ENCODE data around the gene HEATR9.

DNA sequence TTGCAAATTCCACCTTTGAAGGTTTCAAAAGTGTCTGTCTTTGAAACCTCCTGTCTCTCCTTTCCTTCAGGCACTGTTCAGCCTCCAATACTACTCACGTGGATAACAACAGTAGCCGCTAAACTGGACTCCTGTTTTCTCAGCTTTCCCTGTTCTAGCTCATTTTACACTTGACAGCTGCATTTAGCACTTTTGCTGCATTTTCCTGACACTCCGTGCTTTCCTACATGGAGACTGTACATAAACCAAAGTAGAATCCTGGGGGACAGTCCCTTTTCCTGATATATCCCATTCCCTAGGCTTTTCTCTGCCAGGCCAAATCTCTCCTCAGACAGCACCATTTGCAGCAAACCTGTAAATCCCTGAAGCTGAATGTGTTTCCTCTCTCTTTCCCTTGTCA, 7.8 kb upstream of the HEATR9 start:
- TF ChIP-seq, protein P1, sequence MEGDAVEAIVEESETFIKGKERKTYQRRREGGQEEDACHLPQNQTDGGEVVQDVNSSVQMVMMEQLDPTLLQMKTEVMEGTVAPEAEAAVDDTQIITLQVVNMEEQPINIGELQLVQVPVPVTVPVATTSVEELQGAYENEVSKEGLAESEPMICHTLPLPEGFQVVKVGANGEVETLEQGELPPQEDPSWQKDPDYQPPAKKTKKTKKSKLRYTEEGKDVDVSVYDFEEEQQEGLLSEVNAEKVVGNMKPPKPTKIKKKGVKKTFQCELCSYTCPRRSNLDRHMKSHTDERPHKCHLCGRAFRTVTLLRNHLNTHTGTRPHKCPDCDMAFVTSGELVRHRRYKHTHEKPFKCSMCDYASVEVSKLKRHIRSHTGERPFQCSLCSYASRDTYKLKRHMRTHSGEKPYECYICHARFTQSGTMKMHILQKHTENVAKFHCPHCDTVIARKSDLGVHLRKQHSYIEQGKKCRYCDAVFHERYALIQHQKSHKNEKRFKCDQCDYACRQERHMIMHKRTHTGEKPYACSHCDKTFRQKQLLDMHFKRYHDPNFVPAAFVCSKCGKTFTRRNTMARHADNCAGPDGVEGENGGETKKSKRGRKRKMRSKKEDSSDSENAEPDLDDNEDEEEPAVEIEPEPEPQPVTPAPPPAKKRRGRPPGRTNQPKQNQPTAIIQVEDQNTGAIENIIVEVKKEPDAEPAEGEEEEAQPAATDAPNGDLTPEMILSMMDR (IDR thresholded peaks at IDR 0.05), result no peak
- no peak for TF ChIP-seq POLR2A (IDR thresholded peaks at IDR 0.05)
